ENCODE results near the gene RILPL1.
"Not testable (repeated sequence)": the region's sequence is repeated elsewhere in the genome, so short reads cannot be mapped to it uniquely, and the experiment has no call there.

The RILPL1 gene

GRCh38 chr12:123524378-123524777, 9.1 kb downstream of the RILPL1 start:
- no peak for TF ChIP-seq CTCF (conservative IDR thresholded peaks at IDR 0.05)
- no peak overlapping the region for H3K27ac ChIP-seq

GRCh38 chr12:123523518-123523917, 10.0 kb downstream of the RILPL1 start:
- no peak for TF ChIP-seq CTCF (conservative IDR thresholded peaks at IDR 0.05)
- H3K27ac ChIP-seq = no peak overlapping the region

GRCh38 chr12:123522164-123522563, 11.4 kb downstream of the RILPL1 start:
- TF ChIP-seq CTCF (conservative IDR thresholded peaks at IDR 0.05) = no peak
- no peak overlapping the region for H3K27ac ChIP-seq

- H3K27ac ChIP-seq = no peak overlapping the region
- TF ChIP-seq CTCF (conservative IDR thresholded peaks at IDR 0.05) = no peak
These were observed 12.7 kb downstream of the RILPL1 start for GRCh38 chr12:123520567-123521474.

- no peak for TF ChIP-seq CTCF (conservative IDR thresholded peaks at IDR 0.05)
- no peak overlapping the region for H3K27ac ChIP-seq
These were observed 14.1 kb downstream of the RILPL1 start for GRCh38 chr12:123519141-123520001.

GRCh38 chr12:123516216-123516780, 17.2 kb downstream of the RILPL1 start:
- TF ChIP-seq CTCF (conservative IDR thresholded peaks at IDR 0.05) = no peak
- H3K27ac ChIP-seq = no peak overlapping the region

- H3K27ac ChIP-seq = not testable (repeated sequence)
These were observed 18.8 kb downstream of the RILPL1 start for GRCh38 chr12:123514582-123515221.

All from VCaP (cell line).